HepG2 (cell line): Measurements from ENCODE around the gene RNASE8. TPM values are rescaled to one million over a fixed set of nuclear protein-coding genes. Genes with fewer than 3 reads are reported as not detected.
A peak's percentile ranks its signal among the peaks of the same experiment; 100 is the strongest.

Experiments
- CCDC6 ChIP-seq: sonication (generic); formaldehyde crosslinking; IDR thresholded peaks from 2 replicates; pipeline ENCODE4 v1.8.1; 2022; ENCODE audit warnings: mild to moderate bottlenecking, missing genetic modification reagents, moderate library complexity
- DBP ChIP-seq: sonication (generic); formaldehyde crosslinking; IDR thresholded peaks from 2 replicates; pipeline ENCODE4 v1.4.0; 2020; ENCODE audit warnings: missing genetic modification reagents; ENCODE audit errors: not compliant biosample characterization
- ELF1 ChIP-seq: sonication (generic); formaldehyde crosslinking; IDR thresholded peaks from 2 replicates; pipeline ENCODE4 v1.4.0; 2020; ENCODE audit warnings: missing genetic modification reagents
- KAT2B ChIP-seq: fragments of 150-350 bp; IDR thresholded peaks from 2 replicates; pipeline ENCODE4 v1.6.1; 2014; ENCODE audit warnings: low read depth, low read length, borderline replicate concordance
- KDM2A ChIP-seq: sonication (generic); formaldehyde crosslinking; IDR thresholded peaks from 2 replicates; pipeline ENCODE4 v1.4.0; 2020; ENCODE audit warnings: low read depth, missing genetic modification reagents, borderline replicate concordance
- MAZ ChIP-seq, 2 experiments: sonication (generic) in 1 of 2; formaldehyde crosslinking in 1 of 2; IDR thresholded peaks; 2 replicates each; pipeline versions ENCODE4 v1.5.0 to v1.6.1; 2012 to 2020; ENCODE audit warnings: low read depth in 2 of 2, mild to moderate bottlenecking in 2 of 2, borderline replicate concordance in 1 of 2, improper control_type of control experiment in 1 of 2, low read length in 1 of 2, missing genetic modification reagents in 1 of 2, moderate library complexity in 1 of 2
- MXD3 ChIP-seq: IDR thresholded peaks from 2 replicates; pipeline ENCODE4 v1.6.1; 2016; ENCODE audit warnings: mild to moderate bottlenecking, missing biosample characterization, missing genetic modification reagents
- NR2F2 ChIP-seq: IDR thresholded peaks from 2 replicates; pipeline ENCODE4 v1.6.1; 2012; ENCODE audit warnings: low read depth, inconsistent platforms, borderline replicate concordance
- PRDM15 ChIP-seq: sonication (generic); formaldehyde crosslinking; IDR thresholded peaks from 2 replicates; pipeline ENCODE4 v1.4.0; 2020; ENCODE audit warnings: missing genetic modification reagents
- RFXAP ChIP-seq: sonication (generic); formaldehyde crosslinking; IDR thresholded peaks from 2 replicates; pipeline ENCODE4 v1.4.0; 2020; ENCODE audit warnings: missing genetic modification reagents, borderline replicate concordance
- SCMH1 ChIP-seq: sonication (generic); formaldehyde crosslinking; IDR thresholded peaks from 2 replicates; pipeline ENCODE4 v1.9.0; 2021; ENCODE audit warnings: missing genetic modification reagents, mild to moderate bottlenecking, borderline replicate concordance
- SP5 ChIP-seq: IDR thresholded peaks from 2 replicates; pipeline ENCODE4 v1.6.1; 2016; ENCODE audit warnings: low read depth, borderline replicate concordance
- THAP7 ChIP-seq: sonication (generic); formaldehyde crosslinking; IDR thresholded peaks from 2 replicates; pipeline ENCODE4 v1.8.1; 2023; ENCODE audit warnings: mild to moderate bottlenecking, missing genetic modification reagents
- ZNF432 ChIP-seq: sonication (generic); formaldehyde crosslinking; IDR thresholded peaks from 2 replicates; pipeline ENCODE4 v1.5.0; 2020; ENCODE audit warnings: missing genetic modification reagents, mild to moderate bottlenecking, borderline replicate concordance
- ZXDC ChIP-seq: sonication (generic); formaldehyde crosslinking; IDR thresholded peaks from 2 replicates; pipeline ENCODE4 v1.5.0; 2020; ENCODE audit warnings: mild to moderate bottlenecking, missing genetic modification reagents
- polyA plus RNA-seq, 8 experiments: library from polyadenylated mRNA; depleted of rRNA in 3 of 8; stranded (reverse) in 7 of 8; unstranded in 1 of 8; fragments of >200 nt; fragmentation: Illumina TruSeq in 4 of 8; extraction: Trizol in 4 of 8; gene quantifications; 2 replicates each; pipeline versions ENCODE4 v1.2.1 to v1.2.3, GENCODE V29; 2011 to 2016; ENCODE audit warnings: low read depth in 4 of 8, missing spikeins in 1 of 8, mixed read lengths in 1 of 8; ENCODE audit not compliant: insufficient read depth in 1 of 8
- total RNA-seq, 5 experiments: library from RNA; depleted of rRNA; stranded (reverse); fragments of >200 nt; fragmentation: Illumina TruSeq; extraction: Trizol; gene quantifications; 2 replicates each; pipeline ENCODE4 v1.2.3, GENCODE V29; 2016; ENCODE audit warnings: low read depth in 1 of 5

RNASE8 gene
- total and polyA plus RNA-seq, 2 of the 13 experiments (the other 11 are each of a cell fraction or from before 2014, with no cell fraction given) = not detected

GRCh38 chr14:21068521-21069387 is 11.1 kb downstream of the RNASE8 start (continued):
- TF ChIP-seq PRDM15 (CRISPR knock-in tag) (peak; percentile 49; the same call in 1 of the 2 replicates), ELF1 (CRISPR knock-in tag) (no peak), CCDC6 (CRISPR knock-in tag) (peak; percentile 31; the same call in 1 of the 2 replicates), KAT2B (0 out of 2 replicates have a peak, but pooled peaks have one; percentile 9), MXD3 (CRISPR knock-in tag) (peak; percentile 47; the same call in 1 of the 2 replicates), MAZ (IDR thresholded peaks at IDR 0.05; ENCODE audit: borderline replicate concordance, low read depth, low read length) (no peak; the same call in 1 of the 2 replicates), MAZ (CRISPR knock-in tag; IDR thresholded peaks at IDR 0.05; ENCODE audit: low read depth) (peak; percentile 57), RFXAP (CRISPR knock-in tag) (0 out of 2 replicates have a peak, but pooled peaks have one; percentile 50), ZXDC (CRISPR knock-in tag) (0 out of 2 replicates have a peak, but pooled peaks have one; percentile 56), ZNF432 (no peak; the same call in 1 of the 2 replicates), THAP7 (CRISPR knock-in tag) (peak; percentile 1; the same call in 1 of the 2 replicates), SCMH1 (CRISPR knock-in tag) (no peak), NR2F2 (no peak; the same call in 1 of the 2 replicates), SP5 (CRISPR knock-in tag) (peak; percentile 10; the same call in 1 of the 2 replicates), KDM2A (CRISPR knock-in tag) (peak; percentile 43; the same call in 1 of the 2 replicates), DBP (peak; percentile 7)
